Measurements from ENCODE around the gene TMEM232.
A peak's percentile ranks its signal among the peaks of the same experiment; 100 is the strongest.

TMEM232 gene

DNA sequence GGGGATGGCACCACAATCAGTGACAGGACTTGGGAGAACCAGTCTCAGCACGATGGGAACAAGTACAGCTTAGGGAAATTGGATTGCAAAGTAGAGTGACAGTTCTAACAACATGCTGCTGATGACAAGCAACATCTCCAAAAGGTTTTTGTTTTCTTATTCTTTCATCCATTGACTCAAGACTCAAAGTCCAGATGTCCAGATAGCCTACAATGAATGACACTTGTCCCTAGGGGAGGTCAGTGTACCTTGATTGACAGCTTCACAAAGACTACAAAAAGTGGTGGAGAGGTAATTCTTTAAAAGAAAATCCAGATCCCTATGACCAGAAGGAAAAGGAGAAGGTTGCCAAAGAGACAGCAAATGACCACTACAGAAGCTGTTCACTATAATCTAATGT, 323.9 kb downstream of the TMEM232 start:
- DNase-seq: no peak

DNA sequence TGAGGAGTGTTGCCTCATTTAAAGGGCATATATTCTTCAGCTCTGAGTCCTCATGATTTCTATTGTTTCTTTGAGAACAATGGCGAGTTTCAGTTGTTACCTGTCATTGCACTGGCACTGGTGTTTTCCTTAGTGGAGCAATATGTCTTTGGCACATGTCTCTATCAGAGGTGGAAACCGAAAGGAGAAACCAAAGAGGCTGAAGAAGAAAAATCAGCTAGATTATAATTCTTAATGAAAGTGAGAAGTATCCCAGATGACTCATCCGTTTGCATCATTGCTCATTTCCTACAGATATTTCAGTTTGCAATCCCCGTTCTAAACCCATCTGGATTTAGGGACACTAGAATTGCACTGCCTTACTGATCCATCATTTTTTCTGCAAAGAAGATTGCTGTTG, 324.6 kb downstream of the TMEM232 start:
- DNase-seq: no peak

DNA sequence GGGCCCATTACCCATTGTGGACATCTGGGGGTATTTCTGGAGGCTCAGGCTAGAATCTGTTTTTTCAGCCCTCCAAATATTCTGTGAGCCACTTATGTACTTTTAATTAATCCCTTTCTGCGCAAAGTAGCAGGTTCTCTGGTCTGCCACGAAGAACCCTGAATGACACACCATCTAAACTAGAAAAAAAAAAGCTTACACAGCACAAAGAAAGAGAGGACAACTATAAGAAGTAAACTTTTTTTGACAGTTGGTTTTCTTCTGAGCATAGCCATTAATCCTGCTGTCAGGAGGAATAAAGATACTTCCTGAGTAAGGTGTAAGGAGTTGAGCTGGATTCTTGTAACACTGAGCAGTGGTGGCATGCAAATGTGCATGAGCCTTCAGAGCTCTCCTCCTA, 327.5 kb downstream of the TMEM232 start:
- DNase-seq: no peak

DNA sequence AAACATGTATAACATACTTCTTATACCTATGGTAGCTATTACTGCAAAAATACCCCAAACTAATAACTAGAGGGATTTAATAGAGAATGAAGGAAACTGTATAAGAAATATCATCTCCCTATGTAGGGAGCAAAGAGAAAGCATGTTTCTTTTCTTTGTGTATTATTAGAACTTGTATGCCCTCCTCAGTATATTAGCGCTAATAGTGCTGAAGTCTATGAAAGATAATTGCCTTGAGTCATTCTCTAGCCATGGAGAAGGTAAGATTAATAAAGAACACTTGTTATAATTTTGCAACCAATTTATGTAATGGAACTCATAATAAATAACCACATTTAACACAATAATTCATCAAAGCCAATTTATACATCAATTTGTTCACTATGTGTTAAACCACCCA, 329.2 kb downstream of the TMEM232 start:
- DNase-seq: no peak

DNA sequence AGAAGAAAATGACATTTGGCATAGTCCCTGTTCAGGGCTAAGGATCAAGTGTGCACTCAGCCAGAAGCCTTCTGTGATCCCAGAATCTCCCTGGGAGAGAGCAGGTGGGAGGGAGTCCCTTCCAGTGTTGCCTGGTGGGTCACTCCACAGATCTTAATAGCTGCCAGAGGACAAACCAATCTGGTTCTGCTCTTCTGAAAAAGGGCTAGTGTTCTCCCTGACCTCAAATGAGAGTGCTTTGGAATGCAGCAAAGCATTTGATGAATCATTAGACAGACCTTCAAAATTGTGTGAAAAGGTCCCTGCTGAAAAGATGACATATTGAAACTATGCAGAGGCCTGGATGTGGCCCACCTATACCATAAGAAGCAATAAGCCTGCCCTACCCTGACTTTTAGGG, 339.7 kb downstream of the TMEM232 start:
- peak in 36 of 58 donors; percentile 1 to 74 (median 37) for DNase-seq

DNA sequence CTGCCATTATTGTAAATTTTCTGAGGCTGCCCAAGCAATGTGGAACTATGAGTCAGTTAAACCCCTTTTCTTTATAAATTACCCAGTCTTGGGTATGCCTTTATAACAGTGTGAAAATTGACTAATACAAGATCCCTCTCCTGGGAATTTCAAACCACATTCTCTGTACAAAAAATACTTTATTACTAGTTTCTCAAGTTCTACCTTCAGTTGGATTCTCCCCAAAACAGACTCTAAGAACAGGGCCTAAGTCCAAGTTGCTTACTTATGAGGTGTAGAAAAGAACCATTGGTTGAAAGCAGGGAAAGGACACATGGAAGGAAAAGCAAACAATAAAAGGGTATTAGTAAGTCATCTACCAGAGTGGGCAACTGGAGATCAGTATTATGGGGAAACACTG, 343.2 kb downstream of the TMEM232 start:
- no peak for DNase-seq

DNA sequence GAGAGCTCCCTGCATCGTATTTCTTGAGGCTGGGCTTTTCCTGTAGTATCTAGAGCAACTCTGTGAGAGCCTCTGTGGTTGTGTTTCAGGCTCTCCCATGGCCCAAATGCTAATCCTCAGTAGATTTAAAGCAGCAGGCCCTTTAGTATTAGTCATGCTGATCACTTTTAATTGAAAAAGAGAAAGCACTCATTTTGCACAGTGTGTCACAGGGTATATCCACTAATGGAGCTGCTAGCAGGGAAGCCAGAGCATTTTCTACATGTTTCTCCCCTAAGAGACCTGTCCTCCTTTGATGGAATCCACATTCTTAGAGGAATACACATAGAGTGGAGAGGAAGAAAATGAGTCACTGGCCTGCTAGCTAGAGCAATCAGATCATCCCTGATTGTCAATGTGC, 348.5 kb downstream of the TMEM232 start:
- DNase-seq: no peak

DNA sequence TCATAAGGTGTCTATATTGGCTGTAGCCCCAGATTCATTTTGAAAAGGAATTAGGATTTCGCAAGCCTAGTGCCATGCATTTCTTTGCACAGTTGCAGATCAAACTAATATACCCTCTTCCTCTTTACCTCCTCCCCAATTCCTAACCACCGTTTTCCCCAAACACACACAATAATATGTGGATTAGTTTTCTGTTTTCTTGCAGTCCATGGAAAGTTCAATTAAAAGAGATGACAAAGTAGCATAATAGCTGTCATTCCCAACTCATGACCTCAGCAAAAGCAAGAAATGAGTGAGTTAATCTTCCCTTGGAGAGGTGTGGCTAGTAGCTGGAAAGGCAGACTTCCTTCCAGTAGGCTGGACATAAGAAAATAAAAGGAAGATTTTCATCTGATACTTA, 349.1 kb downstream of the TMEM232 start:
- no peak for DNase-seq

DNA sequence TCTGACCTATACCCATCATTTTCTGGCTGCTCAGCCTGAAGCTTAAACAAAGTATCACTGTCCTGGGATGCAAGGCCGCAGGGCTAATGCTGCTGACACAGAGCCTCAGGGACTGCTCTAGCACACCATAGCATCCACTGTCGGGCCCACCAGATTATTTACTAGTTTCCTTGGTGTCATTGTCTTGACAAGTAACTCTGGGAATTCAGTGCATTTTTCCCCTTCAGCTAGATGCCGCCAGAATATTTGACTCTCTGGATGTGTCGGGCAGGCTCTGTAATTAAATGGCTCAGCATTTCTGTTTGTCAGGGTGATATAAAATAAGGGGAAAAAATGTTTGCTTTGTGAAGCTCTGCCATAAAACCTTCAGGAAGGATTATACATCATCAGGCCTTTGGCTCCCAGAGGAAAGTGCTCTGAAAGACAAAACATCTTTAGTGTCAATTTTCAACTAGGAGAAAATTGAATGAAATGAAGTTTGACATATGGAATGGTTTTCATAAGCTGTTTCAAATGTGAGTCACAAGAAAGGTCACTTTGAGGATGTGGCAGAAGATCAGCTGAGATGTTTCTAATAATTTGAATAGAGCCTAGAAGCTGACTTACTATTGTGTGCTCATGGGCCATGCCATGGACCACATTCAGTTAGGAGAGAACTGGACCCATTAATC, 350.1 kb downstream of the TMEM232 start:
- no peak for DNase-seq

DNA sequence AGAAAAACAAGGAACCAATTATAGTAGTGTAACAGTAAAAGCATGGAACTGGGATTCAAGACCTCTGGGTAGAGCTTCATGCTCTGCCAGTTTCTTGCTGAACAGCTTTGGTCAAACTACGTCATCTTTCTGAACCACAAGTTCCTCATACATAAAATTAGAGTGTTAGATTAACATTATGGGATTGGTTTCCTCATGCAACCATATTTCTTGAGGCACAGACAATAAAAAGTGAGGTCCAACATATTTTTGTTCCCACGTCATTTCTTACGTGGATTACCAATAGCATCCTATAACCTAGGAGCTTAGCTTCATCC, 354.8 kb downstream of the TMEM232 start:
- no peak for DNase-seq

DNA sequence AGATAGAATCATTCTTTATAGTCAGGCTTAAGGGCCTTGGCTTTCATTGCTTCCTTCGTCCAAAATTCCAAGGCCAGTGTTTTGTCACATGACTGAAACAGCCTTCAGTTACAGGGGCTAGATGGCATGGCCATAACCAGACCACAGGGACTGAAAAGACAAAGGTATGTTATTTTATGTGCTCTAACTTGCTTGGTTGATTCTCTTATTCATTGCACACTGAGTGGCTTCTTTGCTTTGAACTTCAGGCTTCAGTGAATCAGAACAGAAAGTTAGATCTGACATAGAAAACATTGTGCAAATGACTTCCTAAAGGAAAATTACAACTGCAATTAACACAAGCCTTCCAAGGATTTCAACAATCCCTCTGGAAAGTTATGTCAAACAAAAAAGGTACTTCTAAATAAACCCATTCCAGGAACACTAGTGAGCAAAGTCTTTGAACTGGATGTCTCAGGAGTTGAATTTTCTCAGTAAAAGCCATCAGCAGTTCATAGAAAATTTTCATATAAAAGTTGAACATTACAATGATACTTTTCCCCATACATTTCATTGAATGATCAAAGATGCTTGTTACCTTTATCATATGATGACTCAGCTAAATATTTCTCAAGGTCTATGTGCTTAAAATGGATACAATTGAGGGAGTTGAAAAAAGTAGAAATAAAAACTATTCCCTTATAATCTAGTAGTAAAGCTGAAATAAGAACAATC, 355.3 kb downstream of the TMEM232 start:
- no peak for DNase-seq

Measured in anterior cingulate cortex (tissue), 58 donors.